HG02610 (cell line): ENCODE results near the gene MACO1.
"Not testable (repeated sequence)": the region's sequence is repeated elsewhere in the genome, so short reads cannot be mapped to it uniquely, and the experiment has no call there.

ENCODE experiments used
- ATAC-seq: cut with Tn5 transposase; IDR thresholded peaks from one replicate; pipeline ENCODE4 v1.9.1; 2021; ENCODE audit warnings: mild to moderate bottlenecking, moderate library complexity; ENCODE audit not compliant: unreplicated experiment

MACO1 gene

DNA sequence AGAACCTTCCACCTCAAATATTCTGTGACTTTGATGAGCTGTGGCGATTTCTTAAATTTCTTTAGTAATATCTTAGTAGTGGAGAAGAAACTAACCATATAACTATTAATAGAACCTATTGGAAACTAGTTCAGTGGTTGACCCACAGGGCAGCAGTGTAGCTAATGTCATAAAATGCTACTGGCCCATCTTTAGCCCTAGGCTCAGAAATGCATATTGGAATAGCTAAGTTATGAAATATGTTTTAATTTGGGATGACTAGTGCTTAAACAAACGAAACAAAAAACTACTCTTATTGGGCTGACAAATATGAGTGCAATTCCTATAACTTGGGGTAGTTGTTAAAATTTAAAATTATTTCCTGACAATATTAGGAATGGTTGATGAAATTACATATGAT, 20.2 kb downstream of the MACO1 start:
- ATAC-seq, result no peak

DNA sequence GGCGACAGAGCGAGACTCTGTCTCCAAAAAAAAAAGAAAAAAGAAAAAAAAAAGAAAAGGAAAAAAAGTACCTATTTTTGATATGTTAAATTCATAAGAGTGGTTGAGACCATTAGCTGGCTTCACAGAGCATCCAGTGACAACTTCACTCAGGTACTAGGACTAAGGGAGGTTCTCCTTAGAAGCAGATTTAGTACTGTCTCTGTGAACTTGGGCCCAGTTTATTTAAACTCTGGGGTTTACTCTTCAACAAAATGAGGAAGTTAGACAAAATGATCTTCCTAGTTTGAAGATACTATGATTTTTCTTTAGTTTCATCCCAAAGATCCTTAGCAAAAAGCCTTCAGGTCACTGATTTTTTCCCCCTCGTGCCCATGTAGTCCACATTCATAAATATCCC, 21.2 kb downstream of the MACO1 start:
- ATAC-seq, result no peak

DNA sequence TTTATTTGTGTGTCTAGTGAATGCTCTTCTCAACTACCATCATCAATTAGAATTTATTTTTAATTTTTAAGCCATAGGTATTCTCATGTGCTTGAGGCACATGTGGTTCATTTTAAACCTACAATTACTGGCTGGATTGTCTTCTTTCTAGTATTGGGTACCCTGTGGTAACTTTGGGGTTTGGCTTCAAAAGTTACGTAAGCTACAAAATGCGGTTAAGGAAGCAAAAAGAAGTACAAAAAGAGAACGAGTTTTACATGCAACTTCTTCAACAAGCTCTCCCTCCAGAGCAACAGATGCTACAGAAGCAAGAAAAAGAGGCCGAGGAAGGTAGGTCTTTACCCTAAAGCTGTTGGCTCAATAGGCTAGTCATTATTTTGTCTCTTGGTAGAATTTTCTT, 25.8 kb downstream of the MACO1 start:
- no peak for ATAC-seq

DNA sequence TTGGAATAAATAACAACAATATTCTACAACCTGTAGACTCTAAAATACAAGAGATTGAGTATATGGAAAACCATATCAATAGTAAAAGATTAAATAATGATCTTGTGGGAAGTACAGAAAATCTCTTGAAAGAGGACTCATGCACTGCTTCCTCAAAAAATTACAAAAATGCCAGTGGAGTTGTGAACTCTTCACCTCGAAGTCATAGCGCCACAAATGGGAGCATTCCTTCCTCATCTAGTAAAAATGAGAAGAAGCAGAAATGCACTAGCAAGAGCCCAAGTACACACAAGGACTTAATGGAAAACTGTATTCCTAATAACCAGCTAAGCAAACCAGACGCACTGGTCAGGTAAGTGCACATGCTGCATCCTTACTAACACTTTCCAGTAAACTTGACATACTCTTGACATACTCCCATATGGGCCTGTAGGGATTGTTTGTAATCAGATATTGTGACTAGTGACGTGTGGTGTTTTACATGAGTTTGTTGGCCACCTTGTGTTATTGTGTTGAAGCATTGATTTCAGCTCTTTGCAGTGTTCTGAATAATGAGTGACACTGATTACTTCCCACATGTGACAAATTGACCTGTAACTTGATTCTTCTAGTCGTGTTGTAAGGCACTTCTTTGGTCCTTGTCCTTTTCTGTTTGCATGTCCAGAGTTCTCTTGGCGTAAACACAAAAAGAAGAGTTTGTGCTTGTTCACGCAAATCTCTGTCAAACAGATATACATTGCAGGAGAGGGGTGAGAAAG, 28.0 kb downstream of the MACO1 start:
- ATAC-seq, result no peak

DNA sequence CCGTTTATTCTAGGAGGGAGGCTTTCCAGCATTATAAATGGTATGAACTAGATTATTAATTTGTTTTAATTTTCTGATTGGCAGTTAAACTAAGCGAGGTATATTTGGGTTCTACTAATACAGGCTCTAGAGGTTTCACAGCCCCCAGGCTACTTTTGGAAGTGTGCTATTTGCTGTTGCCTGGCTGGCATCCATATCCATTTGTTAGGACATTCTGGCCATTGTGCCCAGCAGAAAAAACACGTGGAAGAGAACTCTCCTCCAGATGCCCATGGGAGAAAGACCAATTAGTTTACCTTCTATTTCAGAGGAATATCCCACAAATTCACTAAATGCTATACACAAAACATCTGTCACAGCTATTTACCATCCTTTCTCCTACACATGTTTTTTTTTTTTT, 29.3 kb downstream of the MACO1 start:
- no peak for ATAC-seq

DNA sequence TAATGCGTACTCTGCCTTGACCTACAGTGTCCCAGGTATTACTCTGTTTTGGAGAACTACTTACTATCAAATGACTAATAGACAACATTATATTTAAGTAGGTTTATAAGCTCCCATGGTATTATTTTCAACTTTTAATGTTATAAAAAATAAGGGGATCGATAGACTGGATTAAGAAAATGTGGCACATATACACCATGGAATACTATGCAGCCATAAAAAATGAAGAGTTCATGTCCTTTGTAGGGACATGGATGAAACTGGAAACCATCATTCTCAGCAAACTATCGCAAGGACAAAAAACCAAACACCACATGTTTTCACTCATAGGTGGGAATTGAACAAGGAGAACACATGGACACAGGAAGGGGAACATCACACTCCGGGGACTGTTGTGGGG, 30.1 kb downstream of the MACO1 start:
- ATAC-seq, result not testable (repeated sequence)

DNA sequence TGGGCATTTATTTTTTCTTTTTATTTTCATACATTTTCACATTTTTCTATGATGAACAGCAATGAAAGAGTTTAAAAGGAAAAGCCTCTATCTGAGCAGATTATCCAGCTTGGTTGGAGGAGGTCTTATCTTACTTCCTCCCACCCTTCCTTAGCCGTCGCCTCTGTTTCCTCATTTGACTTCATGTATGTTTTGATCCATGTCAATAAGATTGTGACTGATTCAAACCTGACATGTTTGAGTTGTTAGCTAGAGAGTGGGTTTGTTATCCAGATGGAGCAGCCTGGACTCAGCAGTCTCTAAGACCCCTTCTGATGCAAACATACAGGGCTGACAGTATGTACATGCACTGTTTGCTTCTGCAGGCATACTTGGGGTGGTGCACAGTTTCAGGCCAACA, 31.2 kb downstream of the MACO1 start:
- ATAC-seq, result no peak

DNA sequence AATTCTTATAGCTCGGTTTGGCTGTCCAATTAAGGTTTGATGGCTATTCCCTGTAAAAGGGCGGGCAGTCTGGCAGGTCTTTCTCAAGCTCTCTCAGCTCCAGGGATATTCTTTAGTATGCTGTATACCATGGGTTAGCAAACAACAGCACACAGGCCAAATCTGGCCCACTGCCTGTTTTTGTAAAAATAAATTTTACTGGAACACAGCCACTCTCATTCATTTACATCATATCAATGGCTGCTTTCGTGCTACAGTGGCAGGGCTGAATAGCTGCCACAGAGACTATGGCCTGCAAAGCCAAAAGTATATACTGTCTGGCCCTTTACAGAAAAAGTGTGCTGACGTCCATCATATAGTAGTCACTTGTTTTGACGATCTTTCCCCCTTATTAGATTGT, 32.0 kb downstream of the MACO1 start:
- no peak for ATAC-seq

DNA sequence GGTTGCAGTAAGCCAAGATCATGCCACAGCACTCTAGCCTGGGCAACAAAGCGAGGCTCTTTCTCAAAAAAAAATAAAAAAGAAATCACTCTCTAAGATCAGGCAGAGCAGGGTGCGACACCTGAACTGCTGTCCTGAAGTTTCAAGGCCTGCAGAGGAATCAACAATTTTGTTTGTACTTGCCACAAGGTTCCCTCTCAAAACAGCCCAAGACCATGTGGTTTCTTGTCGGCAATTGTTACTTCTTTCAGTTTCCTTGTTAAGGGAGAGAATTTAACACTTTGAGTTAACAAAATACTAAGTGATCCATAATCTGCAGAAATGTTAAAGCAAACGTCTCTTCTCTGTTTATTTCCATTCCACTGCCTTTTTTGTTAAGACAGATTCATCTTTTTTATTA, 36.5 kb downstream of the MACO1 start:
- ATAC-seq, result no peak

DNA sequence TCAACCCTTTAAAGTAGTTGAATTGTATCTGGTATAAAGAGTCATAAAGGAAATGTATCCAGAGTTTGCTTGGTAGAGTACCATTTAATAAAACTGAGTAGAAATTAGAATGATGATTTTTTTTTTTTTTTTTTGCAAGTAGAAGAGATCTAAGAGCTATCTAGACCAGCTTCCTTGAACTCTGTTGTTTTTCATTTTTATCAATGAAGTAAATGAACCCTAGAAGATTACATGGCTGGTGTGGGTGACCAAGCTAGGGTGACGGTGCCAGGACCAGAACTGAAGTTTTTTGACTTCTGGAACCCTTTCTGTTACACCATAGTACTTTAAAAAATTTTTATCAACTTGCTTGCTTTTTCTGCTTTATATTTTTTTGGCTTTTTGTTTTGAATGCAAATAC, 36.9 kb downstream of the MACO1 start:
- ATAC-seq, result no peak

DNA sequence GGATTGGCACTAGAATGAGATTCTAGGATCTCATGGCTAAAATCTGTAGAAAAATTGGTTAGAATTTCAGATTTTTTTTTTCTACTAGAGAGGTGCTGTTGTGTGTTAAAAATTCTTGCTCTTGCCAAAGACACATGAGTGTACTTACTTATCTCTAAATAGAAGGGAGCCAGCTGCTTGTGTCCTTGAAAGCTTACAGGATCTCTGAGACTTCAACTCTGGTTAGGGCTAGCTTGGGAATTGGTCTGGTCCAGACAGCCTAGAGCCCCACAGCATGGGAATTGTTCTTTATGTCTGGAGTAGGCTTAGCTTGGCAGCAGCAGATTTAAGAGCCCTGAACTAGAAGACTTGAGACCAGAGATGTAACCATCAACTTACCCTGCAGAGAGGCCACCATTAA, 37.3 kb downstream of the MACO1 start:
- no peak for ATAC-seq

DNA sequence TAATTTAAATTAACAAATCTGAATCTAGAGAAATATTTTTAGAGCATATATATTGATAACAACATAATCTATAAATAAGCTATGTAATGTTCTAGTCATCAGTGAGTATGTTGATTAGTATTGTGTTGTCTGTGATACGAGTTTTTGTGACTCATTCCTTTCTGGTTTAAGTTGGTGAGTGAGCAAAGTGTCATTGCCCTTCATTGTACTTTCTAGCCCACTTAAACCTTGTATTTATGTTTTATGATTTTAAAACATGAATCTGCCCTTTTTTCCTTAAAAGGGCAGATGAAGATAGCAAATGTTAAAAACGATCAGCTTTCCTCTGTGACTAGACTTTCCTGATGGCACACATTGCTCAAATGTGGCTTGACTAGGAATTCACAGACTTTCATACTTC, 38.5 kb downstream of the MACO1 start:
- no peak for ATAC-seq

DNA sequence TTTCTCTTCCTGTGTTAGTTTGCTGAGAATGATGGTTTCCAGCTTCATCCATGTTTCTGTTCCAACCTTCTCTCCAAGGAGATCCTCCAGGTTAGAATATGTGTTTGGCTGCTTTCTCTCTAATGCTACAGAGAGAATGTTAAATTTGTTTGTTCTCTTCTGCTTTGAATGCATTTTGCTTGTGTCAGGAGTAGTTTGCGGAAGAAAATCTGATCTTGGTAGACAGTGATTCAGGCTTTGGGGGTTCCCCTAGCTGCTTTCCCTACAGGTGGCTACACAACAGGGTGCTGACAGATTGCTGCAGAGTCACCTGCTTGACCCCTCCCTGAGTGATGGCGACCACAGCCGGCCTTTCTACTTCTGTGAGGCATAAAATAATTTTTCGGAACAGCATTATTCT, 41.8 kb downstream of the MACO1 start:
- ATAC-seq, result no peak

DNA sequence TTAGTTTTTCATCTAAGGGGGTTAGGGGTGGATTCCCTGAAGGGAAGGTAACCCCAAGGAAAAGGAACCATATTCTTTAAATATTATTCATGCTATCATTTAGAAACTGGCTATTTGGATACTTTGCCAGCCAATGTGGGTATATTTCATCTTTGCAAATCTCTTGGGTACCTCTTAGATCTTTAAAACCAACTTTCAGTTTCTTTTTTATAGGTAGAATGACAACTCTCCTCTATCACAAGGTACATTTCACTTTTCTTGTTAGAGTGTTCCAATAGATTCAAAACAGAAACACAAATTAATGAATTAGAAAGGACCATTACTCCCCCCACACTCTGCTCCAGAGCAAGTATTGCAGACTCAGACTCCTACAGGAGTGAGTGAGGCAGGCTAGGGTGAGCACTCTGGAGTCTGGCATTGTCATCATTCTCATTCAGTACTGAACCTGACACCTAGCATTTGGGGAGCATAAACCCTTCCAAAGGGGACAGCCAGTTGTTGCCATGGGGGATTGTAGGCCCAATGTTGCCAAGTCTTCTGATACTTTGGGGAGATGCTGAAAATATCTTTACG, 43.0 kb downstream of the MACO1 start:
- no peak for ATAC-seq

DNA sequence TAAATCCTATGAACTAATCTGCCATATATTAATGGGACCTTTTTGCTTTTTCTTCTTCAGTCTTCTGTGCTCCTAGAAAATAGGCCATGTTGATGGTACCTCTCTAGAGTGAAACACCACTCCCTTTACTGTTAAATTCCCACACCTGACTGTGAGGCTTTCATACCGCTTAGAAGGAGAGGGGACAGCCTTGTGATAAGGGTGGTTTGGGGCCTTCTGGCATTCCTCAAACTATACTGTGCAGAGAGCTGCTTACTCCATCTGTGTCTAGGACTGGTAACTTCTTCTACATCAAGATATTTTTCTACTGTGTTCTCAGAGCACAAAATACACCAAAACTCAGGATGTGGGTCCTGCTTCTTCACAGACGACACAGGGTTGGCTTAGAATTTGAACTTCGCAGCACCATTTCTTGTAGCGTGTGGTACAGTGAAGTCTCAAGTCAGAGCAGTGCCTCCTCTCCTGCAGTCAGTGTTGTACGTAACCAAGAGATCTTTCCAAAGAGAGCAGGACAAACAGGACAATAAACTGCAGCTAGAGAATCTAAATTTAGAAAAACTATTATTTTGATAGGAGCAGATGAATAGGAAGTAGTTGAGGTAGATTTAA, 43.8 kb downstream of the MACO1 start:
- ATAC-seq, result no peak

DNA sequence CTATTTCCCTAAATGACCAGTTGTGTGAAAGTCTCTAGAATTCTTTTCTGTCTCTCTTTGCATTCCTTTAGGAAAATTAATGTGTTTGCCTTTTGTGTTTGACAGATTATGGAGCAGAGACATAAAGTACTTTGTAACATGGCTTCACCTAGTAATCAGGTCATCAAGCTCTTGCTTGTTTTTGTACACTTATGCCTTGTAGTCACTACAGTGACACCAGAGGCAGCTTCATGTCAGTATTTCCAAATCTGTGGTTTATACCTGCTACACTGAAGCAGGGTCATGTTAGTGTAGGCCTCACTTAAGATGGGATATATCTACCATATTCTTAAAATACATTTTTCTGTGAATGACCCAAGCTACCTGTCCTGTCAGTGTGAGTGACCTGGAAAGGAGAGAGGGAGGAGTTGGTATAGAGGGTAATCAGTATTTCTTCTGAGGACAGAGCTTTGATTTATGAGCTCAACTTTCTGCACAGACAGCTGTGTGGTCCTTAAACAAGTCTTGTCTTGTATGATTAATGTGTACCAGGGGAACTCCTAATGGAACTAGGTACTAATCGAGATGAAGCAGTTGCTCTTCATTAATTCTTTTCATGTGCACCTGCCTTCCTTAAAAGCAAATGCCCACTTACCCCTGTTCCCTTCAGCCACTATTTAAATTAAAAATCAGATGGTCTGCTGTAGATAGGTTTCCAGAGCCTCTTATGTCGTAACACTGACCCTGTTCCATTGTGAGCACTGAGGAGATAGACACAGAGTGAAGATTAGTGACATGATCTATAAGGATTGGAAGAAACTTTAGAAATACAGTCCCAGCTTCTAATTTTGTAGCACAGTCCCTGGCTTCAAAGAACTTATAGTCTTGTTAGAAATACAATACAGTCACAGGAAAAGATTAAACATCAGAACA, 45.7 kb downstream of the MACO1 start:
- ATAC-seq, result no peak

DNA sequence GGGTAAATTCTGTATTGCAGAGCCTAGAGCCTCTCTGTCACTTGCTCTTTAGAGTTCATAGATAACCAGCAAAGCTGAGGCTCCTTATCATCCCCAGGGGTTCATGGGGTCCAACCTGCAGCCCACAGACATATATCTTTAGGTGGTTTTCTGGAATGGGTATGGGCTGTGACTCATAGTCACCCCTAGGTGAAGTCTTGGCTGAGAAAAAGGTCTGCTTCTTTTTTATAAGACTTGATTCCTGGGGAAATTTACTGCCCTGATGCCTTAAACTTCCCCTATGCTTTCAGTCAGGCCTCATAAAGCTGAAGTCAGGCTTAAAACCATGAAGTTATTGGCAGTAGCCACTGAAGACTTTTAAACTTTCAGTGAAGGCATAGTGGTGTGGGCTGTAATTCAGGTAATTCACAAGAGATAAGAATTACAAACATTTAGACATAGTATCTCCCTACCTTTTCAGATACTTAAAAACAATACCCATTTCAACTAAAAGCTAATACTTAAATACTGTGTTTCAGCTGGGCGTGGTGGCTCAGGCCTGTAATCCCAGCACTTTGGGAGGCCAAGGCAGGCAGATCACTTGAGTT, 46.8 kb downstream of the MACO1 start:
- ATAC-seq, result no peak

DNA sequence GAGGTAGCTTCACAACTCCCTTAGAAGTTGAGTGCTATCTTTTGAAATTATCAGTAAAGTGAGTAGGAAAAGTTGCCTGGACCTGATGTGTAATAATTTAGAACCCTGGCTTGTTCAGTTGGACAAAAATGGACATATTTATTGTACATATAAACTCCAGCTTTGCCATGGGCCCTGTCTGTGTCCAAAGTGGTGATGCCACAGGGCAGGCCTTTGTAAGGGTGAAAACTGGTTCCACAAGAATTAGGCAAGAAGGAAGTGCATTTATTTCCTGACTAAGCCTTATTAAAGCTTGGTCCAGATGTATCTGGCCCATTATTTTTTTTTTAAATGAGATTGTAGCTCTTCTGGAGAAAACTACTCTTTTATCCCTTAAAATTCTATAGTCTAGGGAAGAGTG, 47.9 kb downstream of the MACO1 start:
- ATAC-seq, result no peak

DNA sequence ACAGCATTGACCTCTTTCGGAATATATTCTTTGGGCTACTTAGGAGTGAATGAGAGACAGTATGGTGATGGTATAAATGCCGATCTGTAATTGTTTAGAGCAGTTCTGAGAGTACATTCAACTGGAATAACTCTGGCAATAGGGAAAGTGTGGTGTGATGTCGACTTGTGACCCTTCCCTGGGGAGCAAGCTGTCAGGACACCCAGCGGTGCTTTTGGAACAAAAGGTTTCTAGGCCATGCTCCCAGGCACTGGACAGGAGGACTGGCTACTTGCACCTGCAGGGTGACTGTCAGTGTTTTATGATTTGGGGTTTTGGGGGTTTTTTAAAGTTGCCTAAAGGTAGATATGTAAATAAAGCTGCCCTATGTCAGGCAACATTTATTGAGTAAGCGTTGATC, 50.9 kb downstream of the MACO1 start:
- no peak for ATAC-seq

DNA sequence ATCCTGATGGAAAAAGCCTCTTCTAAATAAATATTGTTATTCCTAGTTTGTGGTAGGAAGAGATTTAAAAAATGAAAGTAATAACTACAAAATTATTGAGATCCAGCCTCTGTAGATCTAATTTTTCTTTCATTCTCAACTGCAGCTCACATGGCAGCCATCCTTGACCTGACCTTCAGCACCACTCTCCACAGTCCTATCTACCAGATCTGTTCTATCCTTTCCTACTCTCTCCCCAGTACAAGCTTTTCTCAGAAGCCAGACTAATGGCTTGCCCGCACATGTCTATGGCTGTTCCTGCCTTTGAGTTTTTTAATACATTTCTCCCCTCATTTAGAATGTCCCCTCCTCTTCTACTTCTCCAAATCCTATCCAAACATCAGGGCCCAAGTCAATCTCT, 51.5 kb downstream of the MACO1 start:
- no peak for ATAC-seq

DNA sequence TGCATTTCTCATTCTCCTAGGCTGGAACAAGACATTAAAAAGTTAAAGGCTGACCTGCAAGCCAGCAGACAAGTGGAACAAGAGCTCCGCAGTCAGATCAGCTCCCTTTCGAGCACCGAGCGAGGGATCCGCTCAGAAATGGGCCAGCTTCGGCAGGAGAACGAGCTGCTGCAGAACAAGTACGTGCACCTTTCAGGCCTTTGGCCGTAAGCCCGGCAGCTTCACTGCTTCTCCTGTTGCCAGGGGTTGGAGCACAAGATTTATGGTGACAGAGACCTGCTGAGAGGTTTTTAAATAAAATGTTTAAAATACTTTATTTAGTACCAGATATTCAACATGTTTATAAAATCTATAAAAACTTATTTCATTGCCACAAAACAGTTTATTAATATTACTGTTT, 53.4 kb downstream of the MACO1 start:
- no peak for ATAC-seq
